ENCODE measurements around the gene IL1RAPL2. TPM values are rescaled to one million over a fixed set of nuclear protein-coding genes. Genes with fewer than 3 reads are reported as not detected.

IL1RAPL2 gene
- polyA plus RNA-seq, 3 donors, result not detected

DNA sequence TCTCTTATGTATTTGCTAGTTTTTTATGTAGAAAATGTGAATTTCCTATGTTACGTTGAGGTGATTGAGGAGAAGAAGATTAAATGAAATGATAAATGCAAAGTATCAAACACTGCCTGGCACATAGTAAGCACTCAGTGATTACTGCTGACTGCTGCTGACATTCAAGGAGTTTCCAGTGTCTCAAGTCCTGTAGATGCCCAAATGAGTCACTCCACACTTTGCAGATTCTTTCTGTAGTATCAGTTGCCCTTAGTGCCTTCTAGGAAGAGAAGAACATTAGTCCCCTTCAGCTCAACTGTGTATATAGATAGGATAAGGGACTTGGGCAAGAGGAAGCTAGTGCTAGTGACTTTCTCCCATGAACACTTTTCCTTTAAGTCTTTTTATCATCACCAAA lies 895.0 kb downstream of the IL1RAPL2 start:
- no peaks in the 10 kb centered on the region for H3K27me3 ChIP-seq (ENCODE audit: control insufficient read depth in 2 of 2, insufficient read depth in 2 of 2, low read length in 2 of 2)
- TF ChIP-seq, protein P1, sequence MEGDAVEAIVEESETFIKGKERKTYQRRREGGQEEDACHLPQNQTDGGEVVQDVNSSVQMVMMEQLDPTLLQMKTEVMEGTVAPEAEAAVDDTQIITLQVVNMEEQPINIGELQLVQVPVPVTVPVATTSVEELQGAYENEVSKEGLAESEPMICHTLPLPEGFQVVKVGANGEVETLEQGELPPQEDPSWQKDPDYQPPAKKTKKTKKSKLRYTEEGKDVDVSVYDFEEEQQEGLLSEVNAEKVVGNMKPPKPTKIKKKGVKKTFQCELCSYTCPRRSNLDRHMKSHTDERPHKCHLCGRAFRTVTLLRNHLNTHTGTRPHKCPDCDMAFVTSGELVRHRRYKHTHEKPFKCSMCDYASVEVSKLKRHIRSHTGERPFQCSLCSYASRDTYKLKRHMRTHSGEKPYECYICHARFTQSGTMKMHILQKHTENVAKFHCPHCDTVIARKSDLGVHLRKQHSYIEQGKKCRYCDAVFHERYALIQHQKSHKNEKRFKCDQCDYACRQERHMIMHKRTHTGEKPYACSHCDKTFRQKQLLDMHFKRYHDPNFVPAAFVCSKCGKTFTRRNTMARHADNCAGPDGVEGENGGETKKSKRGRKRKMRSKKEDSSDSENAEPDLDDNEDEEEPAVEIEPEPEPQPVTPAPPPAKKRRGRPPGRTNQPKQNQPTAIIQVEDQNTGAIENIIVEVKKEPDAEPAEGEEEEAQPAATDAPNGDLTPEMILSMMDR (IDR thresholded peaks at IDR 0.05), result no peak
- Mint-ChIP-seq H3K27ac (no peak overlapping the region), H3K9me3 (peaks cover 0 to 3% (median 0%) of the 10 kb centered on the region in 7 donors), H3K27me3 (ENCODE audit: low read depth in 3 of 3) (peaks cover 0 to 2% (median 0%) of the 10 kb centered on the region in 3 donors), H3K4me1 (no peaks in the 10 kb centered on the region), H3K36me3 (no peaks in the 10 kb centered on the region), H3K4me3 (no peak overlapping the region)
- H3K4me2 ChIP-seq (replicated peaks; ENCODE audit: extremely low read depth, low read length, poor library complexity, severe bottlenecking), result no peak overlapping the region
- no peaks in the 10 kb centered on the region for H4K20me1 ChIP-seq (ENCODE audit: insufficient read depth, low read length)
- WGBS (ENCODE audit: insufficient coverage), result no CpG with 5 or more reads among the region's 1 CpG
- no peak overlapping the region for H3K9ac ChIP-seq (ENCODE audit: insufficient read depth, low read length, poor library complexity, severe bottlenecking)
- DNase-seq, result no peak
- no peak overlapping the region for H3K27ac ChIP-seq (ENCODE audit: low read depth in 1 of 2, low read length in 2 of 2)
- H3K4me1 ChIP-seq (ENCODE audit: control insufficient read depth in 1 of 2, insufficient read depth in 2 of 2, low read length in 2 of 2), result no peaks in the 10 kb centered on the region
- H3K36me3 ChIP-seq (replicated peaks in 1 of 2; ENCODE audit: control insufficient read depth in 1 of 2, insufficient read depth in 2 of 2, low read length in 2 of 2), result no peaks in the 10 kb centered on the region
- H3K79me2 ChIP-seq (ENCODE audit: insufficient read depth, low read length), result no peaks in the 10 kb centered on the region
- H3K4me3 ChIP-seq (replicated peaks in 1 of 3; ENCODE audit: low read depth in 2 of 3, low read length in 3 of 3), result no peak overlapping the region
- intact Hi-C loops (cut with micrococcal nuclease), result no loop called here
- no peak overlapping the region for H2AFZ ChIP-seq (ENCODE audit: insufficient read depth, low read depth, low read length, poor library complexity, severe bottlenecking)
- H3K9me3 ChIP-seq (replicated peaks in 1 of 2; ENCODE audit: control insufficient read depth in 1 of 2, insufficient read depth in 1 of 2, low read length in 2 of 2), result no peaks in the 10 kb centered on the region

DNA sequence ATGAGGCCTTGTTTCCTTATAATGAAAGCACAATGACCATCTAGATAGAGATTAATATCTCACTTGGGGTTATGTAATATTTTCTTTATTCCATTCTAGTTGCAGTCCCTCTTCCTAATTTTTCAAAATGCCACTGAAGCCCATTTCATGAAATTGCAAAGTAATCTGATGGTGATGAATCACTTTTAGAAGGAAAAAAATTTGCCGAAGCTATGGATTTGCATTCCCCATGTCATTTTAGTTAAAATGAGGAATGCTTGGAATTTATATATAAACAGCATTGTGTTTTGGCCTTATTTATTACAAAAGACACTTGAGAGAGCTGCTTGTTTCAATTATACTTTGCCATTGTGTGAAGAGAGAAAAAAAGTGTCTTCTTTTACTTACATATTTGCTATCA lies 896.2 kb downstream of the IL1RAPL2 start:
- Mint-ChIP-seq H3K4me3 (no peak overlapping the region), H3K4me1 (no peaks in the 10 kb centered on the region), H3K27ac (no peak overlapping the region), H3K27me3 (ENCODE audit: low read depth in 3 of 3) (peaks cover 0 to 2% (median 0%) of the 10 kb centered on the region in 3 donors), H3K36me3 (no peaks in the 10 kb centered on the region), H3K9me3 (peaks cover 0 to 3% (median 0%) of the 10 kb centered on the region in 7 donors)
- Histone ChIP-seq H3K9me3 (replicated peaks in 1 of 2; ENCODE audit: control insufficient read depth in 1 of 2, insufficient read depth in 1 of 2, low read length in 2 of 2) (no peaks in the 10 kb centered on the region), H3K4me3 (replicated peaks in 1 of 3; ENCODE audit: low read depth in 2 of 3, low read length in 3 of 3) (no peak overlapping the region), H3K36me3 (replicated peaks in 1 of 2; ENCODE audit: control insufficient read depth in 1 of 2, insufficient read depth in 2 of 2, low read length in 2 of 2) (no peaks in the 10 kb centered on the region), H3K4me1 (ENCODE audit: control insufficient read depth in 1 of 2, insufficient read depth in 2 of 2, low read length in 2 of 2) (no peaks in the 10 kb centered on the region), H3K27ac (ENCODE audit: low read depth in 1 of 2, low read length in 2 of 2) (no peak overlapping the region), H3K79me2 (ENCODE audit: insufficient read depth, low read length) (no peaks in the 10 kb centered on the region), H2AFZ (ENCODE audit: insufficient read depth, low read depth, low read length, poor library complexity, severe bottlenecking) (no peak overlapping the region), H3K9ac (ENCODE audit: insufficient read depth, low read length, poor library complexity, severe bottlenecking) (no peak overlapping the region), H3K27me3 (ENCODE audit: control insufficient read depth in 2 of 2, insufficient read depth in 2 of 2, low read length in 2 of 2) (no peaks in the 10 kb centered on the region), H4K20me1 (ENCODE audit: insufficient read depth, low read length) (no peaks in the 10 kb centered on the region), H3K4me2 (replicated peaks; ENCODE audit: extremely low read depth, low read length, poor library complexity, severe bottlenecking) (no peak overlapping the region)
- intact Hi-C loops (cut with micrococcal nuclease), result no loop called here
- TF ChIP-seq, protein P1 (IDR thresholded peaks at IDR 0.05), result no peak
- WGBS (ENCODE audit: insufficient coverage), result no CpG with 5 or more reads among the region's 1 CpG
- DNase-seq, result no peak
